Hippocampal formation (tissue), 2 donors: ENCODE data around the gene ARHGEF28.

Source experiments
- DNase-seq, 2 donors: peaks; one replicate each; lab custom pipeline; 2025; lab: John Stamatoyannopoulos, UW

ARHGEF28 gene

DNA sequence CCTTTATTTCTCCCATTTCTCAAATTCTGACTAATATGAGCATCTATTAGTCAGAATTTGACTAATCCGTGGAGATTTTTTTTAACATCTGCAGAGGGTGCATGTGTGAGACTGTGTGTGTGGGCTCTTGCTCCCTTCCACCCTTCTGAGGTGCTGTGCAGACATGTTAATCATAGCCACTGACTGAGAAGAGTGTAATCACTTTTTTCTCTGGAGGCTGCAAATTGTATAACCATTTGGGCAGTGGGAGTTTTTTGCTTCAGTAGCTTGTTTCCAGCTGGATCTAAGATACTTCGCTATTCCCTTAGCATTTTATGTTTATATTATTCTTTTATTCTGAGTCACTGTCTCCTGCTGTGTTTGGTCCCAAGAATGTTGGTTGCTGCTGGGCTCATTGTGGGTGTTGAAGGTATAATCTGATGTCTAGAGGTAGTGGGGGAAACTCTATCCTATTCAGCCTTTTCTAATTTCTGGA is 66.2 kb downstream of the ARHGEF28 start:
- peak in 1 of 2 donors; percentile 23 for DNase-seq

DNA sequence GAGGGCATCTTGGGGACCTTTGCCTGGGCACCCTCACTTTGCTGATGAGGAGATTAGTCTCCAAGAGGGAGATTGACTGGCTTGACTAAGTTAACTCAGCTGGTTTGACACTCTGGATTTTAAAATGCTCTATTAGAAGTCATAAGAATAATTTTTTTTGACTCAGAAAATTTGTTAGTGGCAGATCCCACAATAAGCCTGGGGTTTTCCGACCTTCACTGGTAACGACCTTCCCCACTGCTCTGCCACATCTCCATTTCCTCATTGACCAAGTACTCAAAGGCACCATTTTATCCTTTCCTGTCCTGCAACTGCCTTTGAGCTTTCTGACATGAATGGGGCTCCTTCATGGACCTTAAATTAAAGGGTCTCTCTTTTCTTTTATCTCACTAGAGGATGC is 67.0 kb downstream of the ARHGEF28 start:
- DNase-seq = no peak

DNA sequence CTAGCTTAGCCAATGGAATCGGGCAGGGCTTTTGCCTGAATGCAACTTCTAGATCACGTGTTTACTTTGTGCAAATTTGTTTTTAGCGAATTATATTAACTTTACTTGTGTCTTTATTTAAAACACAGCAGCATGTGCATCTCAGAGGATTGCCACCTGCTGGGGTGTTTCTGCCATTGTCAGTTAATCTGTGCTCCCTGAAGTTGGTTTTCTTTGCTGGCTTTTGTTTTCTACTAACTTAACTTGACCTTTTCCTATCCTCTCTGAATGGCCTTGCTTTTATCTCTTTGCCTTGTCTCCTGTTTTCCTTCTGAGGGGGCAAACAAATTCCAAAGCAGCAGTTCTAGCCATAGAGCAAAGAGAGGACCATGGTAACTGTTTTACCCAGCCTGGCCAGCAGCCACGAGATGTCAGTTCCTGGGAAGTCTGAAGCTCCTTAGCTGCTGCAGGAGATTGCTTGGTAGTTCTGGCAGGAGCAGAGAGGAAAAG is 67.6 kb downstream of the ARHGEF28 start:
- DNase-seq = no peak

DNA sequence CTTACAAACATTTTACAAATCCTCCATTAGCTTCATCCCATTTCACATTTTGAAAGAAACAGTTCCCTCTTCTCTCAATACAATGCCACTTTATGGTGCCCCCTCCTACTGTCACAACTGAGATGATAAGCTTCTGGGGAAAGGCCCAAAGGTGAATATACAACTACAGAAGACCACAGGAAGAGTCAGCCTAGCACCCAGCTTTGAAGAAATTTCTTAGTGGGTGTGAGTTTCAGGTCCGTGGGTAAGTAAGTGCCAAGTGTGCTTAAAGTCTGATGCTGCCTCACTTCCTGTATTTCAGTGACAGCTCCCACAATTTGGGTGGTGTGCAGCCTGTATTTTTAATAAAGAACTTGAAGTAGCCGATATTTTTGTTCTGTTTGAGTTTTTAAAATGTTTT is 68.1 kb downstream of the ARHGEF28 start:
- no peak for DNase-seq

DNA sequence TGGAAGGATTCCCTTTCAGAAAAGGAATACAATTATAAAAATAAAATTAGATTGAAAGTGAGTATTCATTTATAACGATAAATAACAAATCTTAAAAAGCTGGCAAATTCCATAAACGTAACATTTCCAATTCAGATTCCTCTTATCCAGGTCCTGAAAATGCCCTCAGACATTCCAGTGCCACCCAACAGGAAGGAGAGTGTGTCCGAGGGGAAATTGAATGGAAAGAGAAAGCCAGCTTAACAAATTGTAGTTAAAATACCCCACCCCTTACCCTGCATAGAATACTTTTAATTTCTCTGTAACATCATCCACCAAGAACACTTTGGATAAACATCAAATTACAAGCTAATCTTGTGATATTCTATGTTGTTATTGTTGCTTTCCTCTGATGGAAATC is 72.0 kb downstream of the ARHGEF28 start:
- no peak for DNase-seq

DNA sequence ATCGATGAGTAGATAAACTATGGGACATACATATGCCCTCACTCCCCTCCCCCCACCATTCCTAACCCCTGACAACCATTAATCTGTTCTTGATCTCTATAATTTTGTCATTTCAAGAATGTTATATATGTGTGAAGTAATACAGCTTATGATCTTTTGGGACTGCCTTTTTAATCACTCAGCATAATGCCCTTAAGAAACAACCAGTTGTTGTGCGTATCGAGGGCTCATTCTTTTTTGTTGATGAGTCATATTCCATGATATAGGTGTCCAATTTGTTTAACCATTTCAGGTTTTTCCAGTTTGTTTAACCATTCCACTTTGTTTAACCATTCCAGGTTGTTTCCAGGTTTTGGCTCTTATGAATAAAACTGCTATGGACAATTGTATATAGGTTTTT is 75.6 kb downstream of the ARHGEF28 start:
- DNase-seq = no peak

DNA sequence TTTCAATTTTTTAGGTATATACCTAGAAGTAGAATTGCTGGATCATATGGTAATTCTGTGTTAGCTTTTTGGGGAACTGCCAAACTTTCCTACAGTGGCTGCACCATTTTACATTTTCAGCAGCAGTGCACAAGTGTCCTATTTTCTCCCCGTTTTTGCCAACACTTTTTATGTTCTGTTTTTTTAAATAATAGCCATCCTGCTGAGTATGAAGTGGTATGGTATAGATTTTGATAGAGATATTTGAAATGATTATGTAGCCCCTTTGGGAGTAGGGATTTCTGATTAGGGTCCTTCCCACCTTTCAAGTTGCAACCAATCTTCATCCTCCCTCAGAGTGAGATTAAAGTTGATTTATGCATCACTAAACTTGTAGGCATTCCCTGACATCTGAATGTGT is 76.5 kb downstream of the ARHGEF28 start:
- DNase-seq = no peak

DNA sequence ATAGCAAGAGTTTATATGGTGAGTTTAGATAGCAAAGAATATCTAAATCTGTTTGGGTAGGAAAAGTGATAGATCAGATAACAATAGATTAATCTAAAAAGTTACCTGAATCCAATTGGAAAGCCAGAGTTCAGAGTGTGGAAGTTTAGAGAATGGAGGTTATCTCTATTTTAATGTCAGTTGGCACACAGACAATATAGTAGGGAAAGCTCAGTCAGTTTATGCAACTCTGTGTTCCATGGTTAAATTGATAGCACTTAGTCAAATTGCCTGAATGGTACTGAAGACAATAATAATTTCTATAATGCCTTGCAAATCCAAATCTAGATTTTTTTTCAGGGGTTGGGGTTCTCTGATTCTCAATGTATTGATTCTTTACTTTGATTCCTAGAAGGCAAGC is 77.0 kb downstream of the ARHGEF28 start:
- DNase-seq = no peak

DNA sequence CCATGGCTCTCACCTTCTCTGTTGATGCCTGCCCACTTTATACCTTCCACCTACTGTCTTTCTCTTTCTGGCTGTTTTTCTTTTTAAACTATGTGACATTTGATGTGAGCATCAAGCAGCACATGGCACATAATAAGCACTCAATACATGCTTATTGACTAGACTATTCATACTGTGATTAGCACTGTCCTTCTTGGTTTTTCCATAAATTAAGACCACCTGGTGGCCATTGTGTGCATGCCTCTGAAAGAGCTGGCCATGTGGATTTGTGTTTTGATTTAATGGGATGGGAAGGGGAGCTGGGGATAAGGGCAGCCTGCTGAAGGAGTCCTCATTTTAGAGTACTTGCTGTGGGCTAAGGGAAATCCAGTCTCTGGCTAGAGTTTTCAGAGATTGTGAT is 79.4 kb downstream of the ARHGEF28 start:
- no peak for DNase-seq

DNA sequence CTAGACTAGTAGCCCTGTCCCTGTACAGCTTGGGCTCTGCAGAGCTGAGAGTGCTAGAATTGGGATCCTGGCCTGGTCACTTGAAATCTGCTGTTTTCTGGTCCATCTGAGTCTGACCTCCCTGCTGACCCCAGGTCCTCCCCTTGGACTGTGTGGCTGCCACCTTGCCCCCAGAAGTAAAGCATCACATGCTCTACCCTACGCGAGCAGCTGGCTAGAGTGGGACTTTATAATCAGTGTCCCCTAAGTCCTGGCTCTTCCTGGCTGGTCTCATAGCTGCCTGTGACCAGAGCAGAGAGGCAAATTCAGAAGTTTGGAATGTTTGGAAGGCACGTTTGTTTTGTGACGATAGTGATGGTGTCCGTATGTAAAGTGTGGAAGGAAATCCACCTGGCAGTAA is 81.0 kb downstream of the ARHGEF28 start:
- no peak for DNase-seq

DNA sequence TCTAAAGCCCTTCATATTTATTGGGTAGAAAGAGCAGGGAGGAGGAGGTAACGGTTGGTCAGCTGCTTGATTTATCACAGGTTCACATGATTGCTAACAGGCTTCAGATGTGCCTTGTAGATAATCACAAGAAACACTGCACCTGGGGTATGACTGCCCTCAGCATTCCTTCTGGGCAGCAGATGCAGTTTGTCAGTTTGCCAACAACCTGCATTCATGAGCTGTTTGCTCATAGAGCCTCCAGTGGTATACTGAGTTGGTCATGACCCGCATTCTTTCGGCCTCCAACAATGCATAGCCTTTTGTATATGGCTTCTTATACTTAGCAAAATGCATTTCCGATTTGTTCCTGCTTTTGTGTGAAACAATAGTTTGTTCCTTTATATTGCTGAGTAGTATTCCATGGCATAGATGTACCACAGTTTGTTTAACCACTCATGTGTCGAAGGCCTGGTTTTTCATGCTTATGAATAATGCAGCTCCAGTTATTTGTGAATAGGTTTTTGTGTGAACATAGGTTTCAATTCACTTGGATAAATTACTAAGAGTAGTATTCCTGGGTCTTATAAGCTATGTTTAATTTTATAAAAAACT is 83.6 kb downstream of the ARHGEF28 start:
- no peak for DNase-seq

DNA sequence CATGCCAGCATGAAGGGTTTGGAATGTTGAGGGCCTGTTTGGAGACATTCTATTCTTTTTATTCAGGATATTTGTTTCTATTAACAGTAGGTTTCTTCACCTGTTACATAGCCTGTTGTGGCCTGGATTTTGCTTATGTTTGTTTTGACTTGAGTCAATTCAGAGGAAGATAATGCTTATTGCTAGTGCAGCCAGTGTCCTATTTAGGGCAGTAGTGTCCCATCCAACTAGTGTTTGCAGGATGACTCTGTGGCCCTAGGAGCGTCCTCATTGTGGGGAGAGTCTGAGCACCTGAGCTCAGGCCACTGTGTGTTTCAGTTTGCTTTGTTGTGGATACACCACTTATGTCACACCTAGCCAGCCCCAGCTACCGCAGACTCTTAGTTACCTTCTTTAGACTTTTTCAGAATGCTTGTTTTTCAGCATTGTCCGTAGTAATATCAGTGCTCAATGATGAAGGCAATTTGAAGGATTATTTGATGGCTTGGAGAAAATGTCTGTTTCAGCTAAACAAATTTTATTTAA is 90.3 kb downstream of the ARHGEF28 start:
- no peak for DNase-seq

DNA sequence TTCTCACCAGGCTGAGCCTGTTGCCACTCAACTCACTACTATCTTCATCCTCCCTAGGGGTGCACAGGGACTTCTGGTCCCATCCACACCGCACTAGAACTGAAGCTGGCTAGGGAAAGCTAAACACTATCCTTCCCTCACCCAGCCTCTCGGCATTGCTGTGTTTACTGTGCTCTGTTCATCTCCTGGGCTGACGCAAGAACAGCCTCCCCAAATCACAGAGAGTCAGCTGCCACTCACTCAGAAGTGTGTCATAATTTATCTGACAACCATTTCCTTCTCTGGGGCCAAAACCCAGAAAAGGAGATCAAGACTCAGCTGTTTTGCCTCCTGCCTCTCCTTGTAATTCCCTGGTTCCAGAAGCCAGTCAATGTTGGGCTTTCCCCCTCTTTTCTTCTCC is 92.8 kb downstream of the ARHGEF28 start:
- DNase-seq = no peak

DNA sequence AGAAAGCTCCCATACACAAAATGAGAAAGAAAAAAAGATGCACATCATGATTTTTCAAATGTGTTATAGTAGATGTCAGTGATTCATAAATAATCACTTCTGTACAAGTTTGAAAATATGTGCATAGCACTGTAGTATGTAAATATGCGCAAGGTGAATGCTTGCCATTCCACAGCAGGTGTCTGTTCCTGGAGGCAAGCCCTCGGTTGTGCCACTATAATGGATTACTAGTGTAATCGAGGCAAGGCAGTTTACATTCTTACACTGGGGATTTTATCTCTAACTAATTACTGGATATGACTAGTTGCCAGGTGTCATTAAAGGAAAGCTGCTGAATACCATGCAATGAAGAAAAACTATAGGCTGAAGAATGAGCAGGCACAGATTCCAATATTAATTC is 93.6 kb downstream of the ARHGEF28 start:
- no peak for DNase-seq

DNA sequence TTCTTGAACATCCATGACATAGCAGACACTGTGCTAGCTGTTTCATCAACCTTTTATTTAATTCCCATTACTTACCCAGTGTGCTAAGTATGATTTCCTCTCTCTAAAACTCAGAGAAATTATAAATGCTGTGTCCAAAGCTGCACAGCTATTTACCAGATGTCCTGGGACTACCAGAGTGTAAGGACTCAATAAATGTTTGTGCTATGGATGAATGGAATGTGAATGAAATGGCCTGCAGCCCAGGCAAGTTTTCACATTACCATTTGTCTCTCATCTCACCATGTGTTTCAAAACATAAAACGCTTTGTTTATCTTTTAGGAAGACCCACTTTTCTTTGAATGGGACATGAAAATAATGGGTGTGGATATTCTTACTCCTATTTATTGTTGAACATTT is 96.2 kb downstream of the ARHGEF28 start:
- peak in 1 of 2 donors; percentile 1 for DNase-seq

DNA sequence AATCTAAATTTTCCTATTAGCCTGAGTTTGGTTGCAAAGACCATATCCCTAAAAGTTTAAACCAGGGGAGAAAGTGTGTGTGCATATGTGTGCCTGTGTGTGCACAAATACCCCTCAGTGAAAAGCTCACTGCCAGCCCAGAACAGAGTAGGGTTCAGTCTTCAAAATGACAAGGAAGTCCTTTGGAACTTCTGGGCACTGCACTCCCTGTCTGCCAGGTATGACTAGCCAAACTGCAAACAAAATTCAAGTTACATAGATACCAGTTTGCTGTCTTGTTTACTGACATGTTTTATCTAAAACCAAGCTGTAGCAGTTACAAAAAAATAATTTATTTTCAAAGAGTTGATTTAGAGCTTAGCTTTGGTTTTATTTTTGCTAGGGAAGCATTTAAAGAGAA is 100.1 kb downstream of the ARHGEF28 start:
- DNase-seq = no peak

DNA sequence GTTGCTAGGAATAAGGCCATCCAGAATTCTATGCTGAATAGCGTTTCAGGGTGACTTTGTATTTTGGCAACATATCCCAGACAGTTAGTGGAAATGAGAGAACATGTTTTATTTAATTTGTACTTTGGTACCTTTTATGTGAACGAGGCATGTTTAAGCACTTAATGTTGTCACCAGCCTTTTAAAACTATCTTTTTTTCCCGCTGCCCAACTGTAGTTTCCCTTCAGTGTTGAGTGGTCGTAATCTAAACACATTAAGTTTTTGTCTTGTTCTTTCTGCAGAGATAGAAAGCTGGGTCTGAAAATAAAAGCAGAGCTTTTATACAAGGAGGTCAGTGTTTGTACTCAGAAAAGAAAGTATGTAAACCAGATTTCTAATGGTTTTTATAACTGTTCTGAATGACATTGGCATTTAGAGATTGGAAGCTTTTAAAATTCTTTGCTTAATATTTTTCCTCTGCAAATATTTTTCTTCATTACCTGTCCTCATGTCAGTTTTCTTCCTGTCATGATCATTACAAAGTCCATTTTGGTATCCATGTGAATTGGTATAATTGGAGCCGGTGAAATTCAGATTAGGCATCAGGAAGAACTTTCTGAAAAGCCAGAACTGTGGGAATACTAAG is 100.7 kb downstream of the ARHGEF28 start:
- DNase-seq = no peak

DNA sequence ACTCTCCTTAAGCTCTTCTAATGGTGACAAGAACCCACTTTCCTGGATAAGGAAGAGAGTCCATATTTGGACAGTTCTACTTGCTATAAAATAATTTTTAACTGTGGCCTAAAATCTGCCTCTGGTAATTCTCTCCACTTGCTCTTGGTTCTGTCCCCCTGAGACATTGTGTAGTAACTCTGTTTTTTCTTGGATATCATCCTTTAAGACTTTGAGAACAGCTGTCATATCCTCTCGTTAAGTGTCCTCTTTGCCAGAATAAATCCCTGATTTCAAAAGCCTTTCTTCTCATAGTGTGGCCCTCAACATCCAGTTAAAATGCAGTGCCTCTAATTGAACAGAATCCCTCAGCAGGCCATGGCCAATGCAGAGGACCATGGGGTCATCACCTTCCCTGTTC is 101.5 kb downstream of the ARHGEF28 start:
- DNase-seq = no peak

DNA sequence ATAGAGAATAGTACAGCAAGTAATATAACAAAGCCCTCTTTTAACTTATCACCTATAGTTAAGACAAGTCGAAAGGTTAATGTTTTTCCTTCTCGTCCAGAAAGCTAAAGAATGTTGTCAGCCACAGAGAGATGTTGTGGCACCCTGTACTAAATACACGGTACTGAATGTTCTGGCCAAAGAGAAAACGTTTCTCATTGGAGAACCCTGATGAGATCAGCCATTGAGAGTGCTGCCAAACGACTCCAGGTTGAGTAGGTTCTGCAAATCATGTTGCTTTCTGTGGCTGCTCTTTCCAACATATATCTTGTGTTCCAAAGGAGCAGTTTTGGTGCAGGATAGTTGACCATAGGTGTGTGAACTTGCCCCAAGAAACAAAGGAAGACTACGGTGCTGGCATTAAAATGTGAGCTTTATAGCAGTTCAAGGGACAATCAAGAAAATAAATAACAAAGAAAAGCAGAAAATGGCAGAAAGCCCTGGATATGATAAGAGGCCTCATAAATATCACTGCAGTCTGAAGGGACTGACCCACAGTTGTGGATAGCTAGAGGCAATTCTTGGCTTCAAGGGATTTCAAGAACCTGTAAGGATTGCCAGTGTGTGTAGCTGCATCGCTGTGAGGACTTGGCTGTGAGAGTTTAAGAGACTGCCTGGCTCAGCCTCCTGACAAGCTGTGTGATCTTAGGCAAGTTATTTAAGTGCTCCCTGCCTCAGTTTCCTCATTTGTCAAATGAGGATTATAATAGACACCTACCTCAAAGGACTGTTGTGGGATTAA is 102.7 kb downstream of the ARHGEF28 start:
- no peak for DNase-seq

DNA sequence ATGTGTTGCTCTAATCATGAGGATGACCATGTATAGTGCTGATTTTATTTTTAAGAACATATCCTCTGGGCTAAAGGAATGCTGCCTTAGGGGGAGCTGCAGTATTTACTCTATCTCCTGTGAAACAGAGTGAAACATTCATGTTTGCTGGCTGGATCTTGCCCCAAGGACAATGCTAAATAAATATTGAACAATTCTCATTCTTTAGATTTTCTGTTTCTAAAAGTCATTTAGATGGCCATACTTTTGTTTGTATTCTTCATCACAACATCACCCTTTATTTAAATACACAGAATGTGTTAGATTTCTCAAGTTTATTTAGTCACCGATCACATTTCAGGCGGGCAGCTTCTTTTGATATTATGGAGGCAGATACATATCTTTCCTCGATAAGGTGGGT is 103.3 kb downstream of the ARHGEF28 start:
- DNase-seq = no peak

DNA sequence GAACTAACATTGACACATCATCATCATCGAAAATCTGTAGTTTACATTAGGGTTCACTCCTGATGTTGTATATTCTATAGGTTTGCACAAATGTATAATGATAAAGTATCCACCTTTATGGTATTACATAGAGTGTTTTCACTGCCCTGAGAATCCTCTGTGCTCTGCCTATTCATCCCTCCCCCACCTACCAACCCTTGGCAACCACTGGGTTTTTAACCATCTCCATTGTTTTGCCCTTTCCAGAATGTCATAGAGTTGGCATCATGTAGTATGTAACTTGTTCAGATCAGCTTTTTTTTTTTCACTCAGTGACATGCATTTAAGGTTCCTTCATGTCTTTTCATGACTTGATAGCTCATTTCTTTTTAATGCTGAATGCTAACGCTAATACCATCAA is 106.0 kb downstream of the ARHGEF28 start:
- DNase-seq = no peak

DNA sequence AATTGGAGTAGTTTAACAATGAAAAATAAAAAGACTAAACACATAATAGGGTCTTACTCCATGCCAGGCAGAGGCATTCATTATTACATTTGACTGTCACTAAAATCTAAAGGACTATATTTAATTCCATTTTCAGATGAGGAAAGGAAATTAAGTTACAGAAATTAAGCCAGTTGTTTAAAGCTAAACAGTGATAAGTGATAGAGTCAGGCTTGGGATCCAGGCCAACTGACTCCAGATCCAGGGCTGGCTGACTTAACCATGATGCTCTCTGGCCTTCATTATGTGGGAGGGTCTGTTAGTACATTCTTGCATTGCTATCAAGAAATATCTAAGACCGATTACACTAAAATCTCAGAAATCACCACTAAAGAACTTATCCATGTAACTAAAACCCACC is 107.2 kb downstream of the ARHGEF28 start:
- DNase-seq = no peak
